A549 (cell line): ENCODE data around the gene P2RX6.

ENCODE experiments used
- MAZ ChIP-seq: fragments of 150-350 bp; IDR thresholded peaks from 2 replicates; pipeline ENCODE4 v1.6.1; 2014; ENCODE audit warnings: antibody characterized with exemption, low read depth, low read length, borderline replicate concordance
- MYC ChIP-seq: IDR thresholded peaks from 2 replicates; pipeline ENCODE4 v1.6.1; 2012; ENCODE audit warnings: mild to moderate bottlenecking, inconsistent platforms, low read length, improper control_type of control experiment, borderline replicate concordance
- POLR2A ChIP-seq: IDR thresholded peaks from 2 replicates; pipeline ENCODE4 v1.6.1; 2012; ENCODE audit warnings: mild to moderate bottlenecking, low read length
- RNF2 ChIP-seq: fragments of 200-600 bp; sonication (generic); IDR thresholded peaks from 2 replicates; pipeline ENCODE4 v1.6.1; 2016; ENCODE audit warnings: low read depth, mild to moderate bottlenecking, antibody characterized with exemption, moderate library complexity, borderline replicate concordance
- TF ChIP-seq, protein P1 (sequence below): fragments of >200 bp; sonication (Bioruptor Twin); formaldehyde crosslinking; IDR thresholded peaks from 3 replicates; pipeline ENCODE4 v1.5.1; 2016
- TF ChIP-seq, protein P2 (sequence below): fragments of 450-650 bp; IDR thresholded peaks from 2 replicates; pipeline ENCODE4 v1.6.1; 2014; ENCODE audit warnings: antibody characterized with exemption
- TF ChIP-seq, protein P3 (sequence below): IDR thresholded peaks from 2 replicates; pipeline ENCODE4 v1.6.1; 2012

DNA sequence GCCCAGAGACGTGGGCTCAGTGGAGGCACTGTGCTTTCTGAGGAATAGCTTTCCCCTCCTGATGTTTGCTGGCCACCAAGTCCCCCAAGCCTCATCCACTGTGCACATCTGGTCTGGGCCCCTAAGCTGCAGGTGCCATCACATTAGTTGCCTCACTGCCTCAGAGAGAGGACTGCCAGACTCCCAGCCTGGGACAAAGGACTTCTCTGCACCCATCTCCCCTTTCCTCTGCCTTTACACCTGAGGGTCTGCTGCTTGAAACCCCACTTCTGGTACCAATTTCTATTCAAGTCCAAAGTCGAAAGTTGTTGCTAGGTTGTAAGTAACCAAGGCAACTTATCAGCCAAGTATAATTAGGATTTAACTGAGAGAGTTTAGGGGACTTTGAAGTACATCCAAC, 36.5 kb upstream of the P2RX6 start:
- TF ChIP-seq POLR2A (no peak), MYC (no peak), RNF2 (no peak), MAZ (no peak)
- TF ChIP-seq, protein P1, sequence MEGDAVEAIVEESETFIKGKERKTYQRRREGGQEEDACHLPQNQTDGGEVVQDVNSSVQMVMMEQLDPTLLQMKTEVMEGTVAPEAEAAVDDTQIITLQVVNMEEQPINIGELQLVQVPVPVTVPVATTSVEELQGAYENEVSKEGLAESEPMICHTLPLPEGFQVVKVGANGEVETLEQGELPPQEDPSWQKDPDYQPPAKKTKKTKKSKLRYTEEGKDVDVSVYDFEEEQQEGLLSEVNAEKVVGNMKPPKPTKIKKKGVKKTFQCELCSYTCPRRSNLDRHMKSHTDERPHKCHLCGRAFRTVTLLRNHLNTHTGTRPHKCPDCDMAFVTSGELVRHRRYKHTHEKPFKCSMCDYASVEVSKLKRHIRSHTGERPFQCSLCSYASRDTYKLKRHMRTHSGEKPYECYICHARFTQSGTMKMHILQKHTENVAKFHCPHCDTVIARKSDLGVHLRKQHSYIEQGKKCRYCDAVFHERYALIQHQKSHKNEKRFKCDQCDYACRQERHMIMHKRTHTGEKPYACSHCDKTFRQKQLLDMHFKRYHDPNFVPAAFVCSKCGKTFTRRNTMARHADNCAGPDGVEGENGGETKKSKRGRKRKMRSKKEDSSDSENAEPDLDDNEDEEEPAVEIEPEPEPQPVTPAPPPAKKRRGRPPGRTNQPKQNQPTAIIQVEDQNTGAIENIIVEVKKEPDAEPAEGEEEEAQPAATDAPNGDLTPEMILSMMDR, result no peak
- TF ChIP-seq, protein P2, sequence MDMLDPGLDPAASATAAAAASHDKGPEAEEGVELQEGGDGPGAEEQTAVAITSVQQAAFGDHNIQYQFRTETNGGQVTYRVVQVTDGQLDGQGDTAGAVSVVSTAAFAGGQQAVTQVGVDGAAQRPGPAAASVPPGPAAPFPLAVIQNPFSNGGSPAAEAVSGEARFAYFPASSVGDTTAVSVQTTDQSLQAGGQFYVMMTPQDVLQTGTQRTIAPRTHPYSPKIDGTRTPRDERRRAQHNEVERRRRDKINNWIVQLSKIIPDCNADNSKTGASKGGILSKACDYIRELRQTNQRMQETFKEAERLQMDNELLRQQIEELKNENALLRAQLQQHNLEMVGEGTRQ, result no peak
- TF ChIP-seq, protein P3, sequence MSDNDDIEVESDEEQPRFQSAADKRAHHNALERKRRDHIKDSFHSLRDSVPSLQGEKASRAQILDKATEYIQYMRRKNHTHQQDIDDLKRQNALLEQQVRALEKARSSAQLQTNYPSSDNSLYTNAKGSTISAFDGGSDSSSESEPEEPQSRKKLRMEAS, result no peak
